ENCODE measurements around the gene VPS54. TPM values are rescaled to one million over a fixed set of nuclear protein-coding genes. Genes with fewer than 3 reads are reported as not detected.
"Not testable (repeated sequence)": the region's sequence is repeated elsewhere in the genome, so short reads cannot be mapped to it uniquely, and the experiment has no call there.

The VPS54 gene
- polyA plus RNA-seq, 1 of the 3 experiments (the other 2 are of a cell fraction), result 5.3 TPM

- TF ChIP-seq IRF3 (IDR thresholded peaks at IDR 0.05; ENCODE audit: low read depth, low read length), result no peak
- TF ChIP-seq TAF1 (IDR thresholded peaks at IDR 0.05; ENCODE audit: borderline replicate concordance, low read depth, low read length), result no peak
- no peak for TF ChIP-seq YY1 (IDR thresholded peaks at IDR 0.05; ENCODE audit: low read depth)
- TF ChIP-seq FOSL2 (IDR thresholded peaks at IDR 0.05; ENCODE audit: borderline replicate concordance, low read depth), result no peak
- no peak for TF ChIP-seq TEAD4 (IDR thresholded peaks at IDR 0.05; ENCODE audit: borderline replicate concordance, insufficient read depth)
- no peak for TF ChIP-seq TCF12 (IDR thresholded peaks at IDR 0.05)
- no peak for TF ChIP-seq USF2 (IDR thresholded peaks at IDR 0.05; ENCODE audit: borderline replicate concordance, low read depth, low read length)
Measured at GRCh38 chr2:63950414-63950813, 68.8 kb downstream of the VPS54 start (continued).

GRCh38 chr2:63942788-63943187 lies 76.4 kb downstream of the VPS54 start:
- Histone ChIP-seq H3K9me3 (no peaks in the 10 kb centered on the region), H3K4me3 (ENCODE audit: low read depth in 2 of 2, low read length in 1 of 2) (no peak overlapping the region), H4K20me1 (ENCODE audit: insufficient read depth) (no peaks in the 10 kb centered on the region), H3K4me1 (ENCODE audit: control insufficient read depth in 1 of 2, insufficient read depth in 2 of 2, low read depth in 1 of 2, low read length in 1 of 2) (no peaks in the 10 kb centered on the region), H2AFZ (ENCODE audit: low read depth) (no peak overlapping the region), H3K4me2 (no peak overlapping the region), H3K9me2 (no peaks in the 10 kb centered on the region), H3K27me3 (ENCODE audit: insufficient read depth) (no peaks in the 10 kb centered on the region), H3F3A (replicated peaks; ENCODE audit: insufficient read depth) (no peaks in the 10 kb centered on the region), H3K9ac (no peak overlapping the region), H3K79me2 (ENCODE audit: insufficient read depth) (no peaks in the 10 kb centered on the region), H3K27ac (ENCODE audit: low read depth in 2 of 2, low read length in 1 of 2) (no peak overlapping the region), H3K36me3 (replicated peaks in 1 of 2; ENCODE audit: control insufficient read depth in 1 of 2, insufficient read depth in 2 of 2, low read length in 1 of 2) (peaks cover 16 to 53% of the 10 kb centered on the region in 2 experiments)
- 96% methylated on average over 1 of the region's 1 CpG for WGBS (ENCODE audit: low lambda C conversion rate)
- ChIA-PET POLR2A (no interaction called here), CTCF (interaction anchor here (1.2 kb wide), 1 partner anchor 23 kb away, joined by 3 read pairs; no protein-coding TSS in a partner anchor)
- TF ChIP-seq USF1 (IDR thresholded peaks at IDR 0.05; ENCODE audit: borderline replicate concordance, low read depth) (no peak), RFX5 (IDR thresholded peaks at IDR 0.05; ENCODE audit: low read length) (no peak), SMC3 (IDR thresholded peaks at IDR 0.05; ENCODE audit: low read depth, low read length) (no peak), RXRA (IDR thresholded peaks at IDR 0.05; ENCODE audit: borderline replicate concordance, low read depth) (no peak), SIN3A (IDR thresholded peaks at IDR 0.05; ENCODE audit: borderline replicate concordance, low read depth, low read length) (no peak), POLR2AphosphoS5 (IDR thresholded peaks at IDR 0.05; ENCODE audit: low read depth, low read length) (no peak), TEAD4 (IDR thresholded peaks at IDR 0.05; ENCODE audit: borderline replicate concordance, insufficient read depth) (no peak), GATA2 (CRISPR knock-in tag; IDR thresholded peaks at IDR 0.05) (no peak), IRF3 (IDR thresholded peaks at IDR 0.05; ENCODE audit: low read depth, low read length) (no peak), NRF1 (IDR thresholded peaks at IDR 0.05; ENCODE audit: low read depth, low read length) (no peak), REST (IDR thresholded peaks at IDR 0.05; ENCODE audit: low read depth, low read length) (no peak)
- no peak for DNase-seq

GRCh38 chr2:63932104-63932503 lies 87.1 kb downstream of the VPS54 start:
- 98% methylated on average over 4 of the region's 4 CpGs for WGBS (ENCODE audit: low lambda C conversion rate)
- H2AFZ ChIP-seq (ENCODE audit: low read depth); DNase-seq; H3K4me3 ChIP-seq (ENCODE audit: low read depth in 2 of 2, low read length in 1 of 2); CTCF ChIA-PET; H3K9me2 ChIP-seq; H3K9ac ChIP-seq; H4K20me1 ChIP-seq (ENCODE audit: insufficient read depth); H3K27ac ChIP-seq (ENCODE audit: low read depth in 2 of 2, low read length in 1 of 2); H3F3A ChIP-seq (replicated peaks; ENCODE audit: insufficient read depth); POLR2A ChIA-PET; H3K4me2 ChIP-seq; H3K9me3 ChIP-seq; H3K79me2 ChIP-seq (ENCODE audit: insufficient read depth); H3K27me3 ChIP-seq (ENCODE audit: insufficient read depth); H3K4me1 ChIP-seq (ENCODE audit: control insufficient read depth in 1 of 2, insufficient read depth in 2 of 2, low read depth in 1 of 2, low read length in 1 of 2): not testable (repeated sequence)
- H3K36me3 ChIP-seq (replicated peaks in 1 of 2; ENCODE audit: control insufficient read depth in 1 of 2, insufficient read depth in 2 of 2, low read length in 1 of 2), result peaks cover 24% of the 10 kb centered on the region in 2 experiments
